Measurements from ENCODE around the gene UQCRHL.
"Not testable (repeated sequence)": the region's sequence is repeated elsewhere in the genome, so short reads cannot be mapped to it uniquely, and the experiment has no call there.

Gene UQCRHL

DNA sequence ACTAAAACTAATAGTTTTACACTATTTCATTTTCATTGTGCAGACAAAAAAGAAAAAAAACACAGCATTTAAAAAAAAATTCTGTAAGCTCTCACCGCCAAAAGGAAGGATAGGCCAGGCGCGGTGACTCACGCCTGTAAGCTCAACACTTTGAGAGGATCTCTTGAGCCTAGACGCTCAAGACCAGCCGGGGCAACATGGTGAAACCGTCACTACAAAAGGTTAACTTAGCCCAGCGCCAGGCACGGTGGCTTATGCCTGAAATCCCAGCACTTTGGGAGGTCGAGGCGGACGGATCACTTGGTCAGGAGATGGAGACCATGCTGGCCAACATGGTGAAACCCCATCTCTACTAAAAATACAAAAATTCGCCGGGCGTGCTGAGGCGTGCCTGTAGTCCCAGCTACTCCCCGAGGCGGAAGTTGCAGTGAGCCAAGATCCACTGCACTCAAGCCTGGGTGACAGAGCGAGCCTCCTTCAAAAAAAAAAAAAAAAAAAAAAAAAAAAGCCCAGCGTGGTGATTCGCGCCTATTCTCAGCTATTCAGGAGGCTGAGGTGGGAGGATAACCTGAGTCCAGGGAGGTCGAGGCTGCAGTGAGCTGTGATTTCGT is 25.7 kb upstream of the UQCRHL start:
- no peaks in the 10 kb centered on the region for H3K27me3 ChIP-seq
- no peak for TF ChIP-seq Cebpa-rat (IDR thresholded peaks at IDR 0.05)
- H3K9ac ChIP-seq = peak overlapping the region; percentile 95 to 99 (median 97)
- H3K4me1 ChIP-seq = peaks cover 62 to 72% (median 66%) of the 10 kb centered on the region in 10 experiments
- peak overlapping the region; percentile 86 to 98 (median 96) for H3K4me2 ChIP-seq
- no peaks in the 10 kb centered on the region for H4K20me1 ChIP-seq
- peak overlapping the region in 10 of 11 experiments; percentile 96 to 100 (median 99); a peak in 20 of 22 replicates for H3K27ac ChIP-seq
- peak overlapping the region; percentile 69 to 91 (median 78) for H3K4me3 ChIP-seq
- no peaks in the 10 kb centered on the region; a peak in 1 of 22 replicates for H3K36me3 ChIP-seq
- peaks cover 0 to 6% (median 0%) of the 10 kb centered on the region in 11 experiments; a peak in 2 of 22 replicates for H3K9me3 ChIP-seq (replicated peaks in 1 of 11)

DNA sequence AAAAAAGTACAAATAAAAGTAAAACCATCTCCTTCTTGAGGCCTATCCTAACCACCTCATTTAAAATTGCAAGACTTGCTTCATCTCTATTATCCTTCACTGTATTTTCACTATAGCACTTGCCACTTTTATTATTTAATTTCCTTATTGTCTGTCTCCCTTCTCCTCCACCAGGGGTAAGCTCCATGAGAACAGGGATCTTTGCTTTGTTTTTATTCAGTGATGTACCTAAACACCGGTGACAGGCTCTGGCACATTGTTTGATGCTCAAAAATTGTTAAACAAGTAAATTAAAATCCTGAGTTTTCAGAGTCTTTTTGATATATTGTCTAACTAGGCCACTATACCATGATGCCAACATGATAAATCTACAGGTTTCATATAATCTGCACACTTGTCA is 22.8 kb upstream of the UQCRHL start:
- 0 out of 22 replicates have a peak, but pooled peaks of 1 of the 11 experiments have one; percentile 6 for TF ChIP-seq Cebpa-rat (IDR thresholded peaks at IDR 0.05)
- Histone ChIP-seq H4K20me1 (no peaks in the 10 kb centered on the region), H3K9me3 (replicated peaks in 1 of 11) (no peaks in the 10 kb centered on the region), H3K4me3 (peak overlapping the region in 9 of 10 experiments; percentile 3 to 60 (median 35); a peak in 12 of 20 replicates), H3K9ac (peak overlapping the region; percentile 2 to 79 (median 73); a peak in 21 of 22 replicates), H3K4me2 (peak overlapping the region; percentile 86 to 98 (median 96)), H3K4me1 (peaks cover 68 to 82% (median 75%) of the 10 kb centered on the region in 10 experiments), H3K27me3 (no peaks in the 10 kb centered on the region), H3K36me3 (no peaks in the 10 kb centered on the region; a peak in 1 of 22 replicates), H3K27ac (peak overlapping the region in 10 of 11 experiments; percentile 66 to 100 (median 99); a peak in 21 of 22 replicates)

DNA sequence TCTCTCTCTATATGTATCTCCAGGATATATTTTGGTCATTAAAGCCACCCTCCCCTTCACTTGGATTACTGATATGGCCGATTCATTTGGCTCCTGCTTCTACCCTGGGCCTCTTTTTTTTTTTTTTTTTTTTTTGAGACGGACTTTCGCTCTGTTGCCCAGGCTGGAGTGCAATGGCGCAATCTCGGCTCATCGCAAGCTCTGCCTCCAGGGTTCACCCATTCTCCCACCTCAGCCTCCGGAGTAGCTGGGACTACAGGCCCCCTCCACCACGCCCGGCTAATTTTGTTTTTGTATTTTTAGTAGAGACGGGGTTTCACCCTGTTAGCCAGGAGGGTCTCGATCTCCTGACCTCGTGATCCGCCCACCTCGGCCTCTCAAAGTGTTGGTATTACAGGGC is 21.5 kb upstream of the UQCRHL start:
- H4K20me1 ChIP-seq; H3K36me3 ChIP-seq; H3K27me3 ChIP-seq; H3K9me3 ChIP-seq (replicated peaks in 1 of 11); H3K4me3 ChIP-seq: not testable (repeated sequence)
- Histone ChIP-seq H3K9ac (peak overlapping the region in 8 of 11 experiments; percentile 58 to 79 (median 74); a peak in 12 of 22 replicates), H3K4me1 (peaks cover 73 to 86% (median 79%) of the 10 kb centered on the region in 10 experiments), H3K4me2 (peak overlapping the region; percentile 86 to 98 (median 96); a peak in 21 of 22 replicates), H3K27ac (peak overlapping the region in 9 of 11 experiments; percentile 96 to 100 (median 99); a peak in 18 of 22 replicates)

DNA sequence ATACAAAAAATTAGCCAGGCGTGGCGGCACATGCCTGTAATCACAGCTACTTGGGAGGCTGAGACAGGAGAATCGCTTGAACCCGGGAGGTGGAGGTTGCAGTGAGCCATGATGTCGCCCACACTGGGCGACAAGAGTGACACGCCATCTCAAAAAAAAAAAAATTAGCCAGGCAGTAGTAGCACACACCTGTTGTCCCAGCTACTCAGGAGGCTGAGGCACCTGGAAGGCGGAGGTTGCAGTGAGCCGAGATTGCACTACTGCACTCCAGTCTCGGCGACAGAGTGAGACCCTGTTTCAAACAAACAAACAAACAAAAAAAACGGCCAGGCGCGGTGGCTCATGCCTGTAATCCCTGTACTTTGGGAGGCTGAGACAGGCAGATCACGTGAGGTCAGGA is 20.1 kb upstream of the UQCRHL start:
- H3K4me3 ChIP-seq; H3K9ac ChIP-seq; H3K36me3 ChIP-seq; H3K27ac ChIP-seq; H3K9me3 ChIP-seq (replicated peaks in 1 of 11); H3K27me3 ChIP-seq; H4K20me1 ChIP-seq: not testable (repeated sequence)
- peaks cover 63 to 78% (median 70%) of the 10 kb centered on the region in 10 experiments for H3K4me1 ChIP-seq
- peak overlapping the region in 1 of 11 experiments; percentile 69; a peak in 1 of 22 replicates for H3K4me2 ChIP-seq

DNA sequence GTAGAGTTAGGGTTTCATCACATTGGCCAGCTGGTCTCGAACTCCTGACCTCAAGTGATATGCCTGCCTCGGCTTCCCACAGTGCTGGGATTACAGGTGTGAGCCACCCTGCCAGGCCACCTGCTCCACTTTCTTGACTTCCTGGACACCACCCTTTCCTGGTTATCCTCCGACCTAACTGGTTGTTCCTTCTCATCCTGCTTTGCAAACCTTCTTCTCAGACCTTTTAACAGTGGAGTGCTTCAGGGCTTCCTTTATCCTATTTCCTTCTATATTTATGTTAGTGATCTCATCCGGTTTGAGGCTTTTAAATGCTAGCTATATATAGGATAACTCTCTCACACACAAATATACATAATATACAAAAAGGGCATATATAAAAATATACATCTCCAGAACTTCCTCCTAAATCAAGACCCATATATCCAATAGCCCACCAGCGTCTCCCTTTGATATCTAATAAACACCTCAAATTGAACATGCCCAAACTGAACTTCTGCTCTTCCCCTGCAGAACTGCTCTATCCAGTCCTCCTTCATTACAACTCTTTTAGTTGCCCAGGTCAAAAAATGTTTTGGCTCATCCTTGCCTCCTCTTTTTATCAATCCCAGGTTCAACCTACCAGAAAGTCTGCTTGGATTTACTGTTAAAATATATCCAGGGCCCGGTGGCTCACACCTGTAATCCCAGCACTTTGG is 19.5 kb upstream of the UQCRHL start:
- H3K4me3 ChIP-seq = no peak overlapping the region
- no peaks in the 10 kb centered on the region; a peak in 1 of 22 replicates for H3K36me3 ChIP-seq
- H3K9ac ChIP-seq = no peak overlapping the region
- peak overlapping the region; percentile 2 to 74 (median 45); a peak in 16 of 22 replicates for H3K4me2 ChIP-seq
- no peak for TF ChIP-seq Cebpa-rat (IDR thresholded peaks at IDR 0.05)
- H3K27ac ChIP-seq = peak overlapping the region in 1 of 11 experiments; percentile 30; a peak in 2 of 22 replicates
- H4K20me1 ChIP-seq = no peaks in the 10 kb centered on the region
- H3K9me3 ChIP-seq (replicated peaks in 1 of 11) = no peaks in the 10 kb centered on the region
- H3K27me3 ChIP-seq = no peaks in the 10 kb centered on the region
- peaks cover 57 to 72% (median 66%) of the 10 kb centered on the region in 10 experiments for H3K4me1 ChIP-seq

DNA sequence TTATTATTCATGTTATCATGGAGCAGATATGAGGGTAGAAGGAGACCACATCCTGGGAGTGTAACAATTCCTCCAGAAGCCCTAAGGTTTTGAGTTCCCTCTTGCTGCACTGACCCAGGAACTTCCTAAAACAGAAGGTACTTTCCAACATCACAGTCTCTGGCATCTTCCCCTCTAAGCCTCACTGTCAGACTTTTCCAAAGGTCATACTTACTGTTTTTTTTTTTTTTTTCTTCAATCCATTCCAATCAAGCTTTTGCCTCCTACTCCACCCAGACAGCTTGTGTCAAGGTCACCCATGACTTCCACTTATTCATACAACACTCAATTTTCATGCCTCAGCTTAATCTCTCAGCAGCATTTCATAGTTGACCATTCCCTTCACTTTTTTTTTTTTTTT is 18.4 kb upstream of the UQCRHL start:
- Histone ChIP-seq H3K27me3 (no peaks in the 10 kb centered on the region), H3K36me3 (no peaks in the 10 kb centered on the region), H3K4me3 (no peak overlapping the region), H3K9me3 (replicated peaks in 1 of 11) (no peaks in the 10 kb centered on the region), H3K27ac (peak overlapping the region in 6 of 11 experiments; percentile 11 to 58 (median 46); a peak in 10 of 22 replicates), H3K4me1 (peaks cover 46 to 60% (median 54%) of the 10 kb centered on the region in 10 experiments), H3K4me2 (peak overlapping the region; percentile 37 to 74 (median 59); a peak in 21 of 22 replicates), H3K9ac (peak overlapping the region in 7 of 11 experiments; percentile 19 to 49 (median 31); a peak in 8 of 22 replicates), H4K20me1 (no peaks in the 10 kb centered on the region)
- no peak for TF ChIP-seq Cebpa-rat (IDR thresholded peaks at IDR 0.05)

DNA sequence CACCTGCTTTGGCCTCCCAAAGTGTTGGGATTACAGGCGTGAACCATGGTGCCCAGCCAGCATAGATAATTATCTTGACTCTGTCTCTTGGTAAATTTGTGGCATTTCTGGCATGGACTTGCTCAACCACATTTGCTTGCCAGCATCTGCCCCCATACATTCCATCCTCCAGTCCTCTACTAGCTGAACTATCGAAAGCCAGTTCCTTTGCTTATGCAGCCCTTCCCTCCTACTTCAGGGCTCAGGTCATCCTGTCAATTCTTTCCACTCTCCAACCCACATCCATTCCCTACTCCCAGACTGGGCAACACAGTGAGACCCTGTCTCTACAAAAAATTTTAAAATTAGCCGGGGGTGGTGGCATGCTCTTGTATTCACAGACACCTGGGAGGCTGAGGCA is 13.0 kb upstream of the UQCRHL start:
- Histone ChIP-seq H3K4me1 (peaks cover 14 to 37% (median 26%) of the 10 kb centered on the region in 10 experiments), H3K27me3 (no peaks in the 10 kb centered on the region), H3K4me3 (no peak overlapping the region), H3K9me3 (replicated peaks in 1 of 11) (no peaks in the 10 kb centered on the region), H3K9ac (no peak overlapping the region), H3K27ac (no peak overlapping the region), H3K36me3 (no peaks in the 10 kb centered on the region), H4K20me1 (no peaks in the 10 kb centered on the region), H3K4me2 (no peak overlapping the region)
- no peak for TF ChIP-seq Cebpa-rat (IDR thresholded peaks at IDR 0.05)

DNA sequence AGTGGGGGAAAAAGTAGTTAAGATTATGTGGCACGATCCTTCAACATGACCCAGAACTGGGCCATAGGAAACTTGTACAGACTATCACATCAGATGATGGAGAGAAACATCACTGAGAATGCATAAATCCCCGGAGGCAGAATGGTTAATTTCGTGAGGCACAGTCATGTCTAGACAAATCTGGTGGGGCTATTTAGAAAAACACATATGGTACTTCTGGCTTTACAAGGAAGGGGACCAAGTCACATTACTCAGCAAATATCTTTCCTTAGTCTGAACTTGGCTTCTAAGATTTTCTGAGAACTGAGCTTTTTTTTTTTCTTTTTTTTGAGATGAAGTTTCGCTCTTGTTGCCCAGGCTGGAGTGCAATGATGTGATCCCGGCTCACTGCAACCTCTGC is 9.2 kb upstream of the UQCRHL start:
- Histone ChIP-seq H3K4me1 (peaks cover 14 to 58% (median 43%) of the 10 kb centered on the region in 10 experiments; a peak in 19 of 20 replicates), H3K36me3 (no peaks in the 10 kb centered on the region), H3K9me3 (replicated peaks in 1 of 11) (no peaks in the 10 kb centered on the region), H3K4me3 (no peak overlapping the region), H3K9ac (no peak overlapping the region), H3K4me2 (peak overlapping the region; percentile 4 to 54 (median 33); a peak in 17 of 22 replicates), H4K20me1 (no peaks in the 10 kb centered on the region), H3K27ac (peak overlapping the region in 2 of 11 experiments; percentile 14 to 16; a peak in 2 of 22 replicates), H3K27me3 (no peaks in the 10 kb centered on the region)
- no peak for TF ChIP-seq Cebpa-rat (IDR thresholded peaks at IDR 0.05)

DNA sequence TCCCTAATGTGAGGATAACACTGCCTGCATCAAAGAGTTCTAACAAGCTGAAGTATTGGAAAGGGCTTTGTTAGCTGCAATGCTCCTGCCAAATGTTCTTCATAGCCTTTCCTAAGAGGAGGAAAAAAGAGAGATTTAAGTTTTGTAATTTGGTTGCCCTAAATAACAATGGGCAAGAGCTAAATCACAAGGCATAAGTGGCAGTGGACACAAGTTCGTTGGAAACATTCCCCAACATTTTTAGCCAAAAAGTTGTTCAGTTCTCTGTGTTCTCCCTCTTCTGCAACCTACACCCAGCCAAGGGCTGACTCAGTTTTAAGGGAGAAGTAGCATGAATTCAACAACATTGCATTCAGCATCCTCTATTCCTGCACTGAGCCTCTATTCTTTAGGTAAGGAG is 2.6 kb upstream of the UQCRHL start:
- no peak overlapping the region for H3K4me2 ChIP-seq
- no peak for TF ChIP-seq Cebpa-rat (IDR thresholded peaks at IDR 0.05)
- no peak overlapping the region for H3K27ac ChIP-seq

More for the DNA sequence above, 2.6 kb upstream of the UQCRHL start:
- Histone ChIP-seq H3K4me3 (no peak overlapping the region), H3K27me3 (no peaks in the 10 kb centered on the region), H3K4me1 (peaks cover 0 to 27% (median 20%) of the 10 kb centered on the region in 10 experiments; a peak in 17 of 20 replicates), H3K36me3 (no peaks in the 10 kb centered on the region), H3K9ac (no peak overlapping the region), H3K9me3 (replicated peaks in 1 of 11) (no peaks in the 10 kb centered on the region), H4K20me1 (no peaks in the 10 kb centered on the region)
